ENCODE data around the gene CSNK1E.

Gene CSNK1E

GRCh38 chr22:38327805-38328204 lies 10.6 kb upstream of the CSNK1E start:
- DNase-seq: no peak

GRCh38 chr22:38327396-38327795 lies 10.2 kb upstream of the CSNK1E start:
- no peak for DNase-seq

- no peak for DNase-seq
Observed at GRCh38 chr22:38325587-38325986, 8.4 kb upstream of the CSNK1E start.

- no peak for DNase-seq
Observed at GRCh38 chr22:38320605-38321402, 3.6 kb upstream of the CSNK1E start.

- no peak for DNase-seq
Observed at GRCh38 chr22:38318792-38319773, 1.9 kb upstream of the CSNK1E start.

- DNase-seq: no peak
Observed at GRCh38 chr22:38317995-38318715, 922 bp upstream of the CSNK1E start.

- DNase-seq: peak; percentile 25 to 38
Observed at GRCh38 chr22:38316364-38317121, 690 bp downstream of the CSNK1E start.

- DNase-seq: no peak
Observed at GRCh38 chr22:38315823-38316363, 1.3 kb downstream of the CSNK1E start.

- DNase-seq: no peak
Observed at GRCh38 chr22:38314933-38315822, 2.1 kb downstream of the CSNK1E start.

- no peak for DNase-seq
Observed at GRCh38 chr22:38314051-38314932, 2.9 kb downstream of the CSNK1E start.

GRCh38 chr22:38313384-38313955 lies 3.8 kb downstream of the CSNK1E start:
- no peak for DNase-seq

- DNase-seq: no peak
Observed at GRCh38 chr22:38312261-38312800, 4.9 kb downstream of the CSNK1E start.

- no peak for DNase-seq
Observed at GRCh38 chr22:38311323-38311620, 6.0 kb downstream of the CSNK1E start.

GRCh38 chr22:38310518-38311322 lies 6.5 kb downstream of the CSNK1E start:
- DNase-seq: no peak

GRCh38 chr22:38309614-38310517 lies 7.4 kb downstream of the CSNK1E start:
- no peak for DNase-seq

- no peak for DNase-seq
Observed at GRCh38 chr22:38308791-38309498, 8.3 kb downstream of the CSNK1E start.
